ENCODE measurements around the gene GTF2H4.

The GTF2H4 gene

GRCh38 chr6:30882759-30883684 lies 25.0 kb upstream of the GTF2H4 start:
- no peak for DNase-seq (ENCODE audit: low read depth)

- no peak for DNase-seq (ENCODE audit: low read depth)
These were observed 24.1 kb upstream of the GTF2H4 start, which contains the start of gene DDR1 for GRCh38 chr6:30883685-30884520. TSS of gene DDR1 (plus strand) at chr6:30884519. CDS start at chr6:30888730, 4,211 bp downstream.

GRCh38 chr6:30884521-30885480 lies 23.2 kb upstream of the GTF2H4 start:
- no peak for DNase-seq (ENCODE audit: low read depth)

GRCh38 chr6:30885481-30885998 lies 22.5 kb upstream of the GTF2H4 start:
- no peak for DNase-seq (ENCODE audit: low read depth)

- peak; percentile 30 for DNase-seq (ENCODE audit: low read depth)
These were observed 21.8 kb upstream of the GTF2H4 start for GRCh38 chr6:30885999-30886896.

- no peak for DNase-seq (ENCODE audit: low read depth)
These were observed 21.1 kb upstream of the GTF2H4 start for GRCh38 chr6:30886897-30887255.

- no peak for DNase-seq (ENCODE audit: low read depth)
These were observed 19.8 kb upstream of the GTF2H4 start for GRCh38 chr6:30887901-30888815.

GRCh38 chr6:30888816-30889495 lies 19.1 kb upstream of the GTF2H4 start:
- no peak for DNase-seq (ENCODE audit: low read depth)

GRCh38 chr6:30889496-30889885 lies 18.5 kb upstream of the GTF2H4 start:
- DNase-seq (ENCODE audit: low read depth), result no peak

GRCh38 chr6:30889921-30890645 lies 17.9 kb upstream of the GTF2H4 start:
- no peak for DNase-seq (ENCODE audit: low read depth)

GRCh38 chr6:30890646-30891449 lies 17.2 kb upstream of the GTF2H4 start:
- DNase-seq (ENCODE audit: low read depth), result no peak

GRCh38 chr6:30891450-30891723 lies 16.6 kb upstream of the GTF2H4 start:
- DNase-seq (ENCODE audit: low read depth), result no peak

- no peak for DNase-seq (ENCODE audit: low read depth)
These were observed 16.0 kb upstream of the GTF2H4 start for GRCh38 chr6:30891816-30892538.

GRCh38 chr6:30893001-30893591 lies 14.9 kb upstream of the GTF2H4 start:
- no peak for DNase-seq (ENCODE audit: low read depth)

GRCh38 chr6:30893666-30894065 lies 14.3 kb upstream of the GTF2H4 start:
- DNase-seq (ENCODE audit: low read depth), result no peak

GRCh38 chr6:30894381-30894780 lies 13.6 kb upstream of the GTF2H4 start:
- DNase-seq (ENCODE audit: low read depth), result no peak

Data from stromal cell of bone marrow (primary cell).